HG02870 (cell line): ENCODE data around the gene CYP19A1.

Experiments
- ATAC-seq: cut with Tn5 transposase; IDR thresholded peaks from one replicate; pipeline ENCODE4 v1.9.1; 2021; ENCODE audit warnings: mild to moderate bottlenecking, moderate library complexity; ENCODE audit not compliant: unreplicated experiment

Gene CYP19A1

DNA sequence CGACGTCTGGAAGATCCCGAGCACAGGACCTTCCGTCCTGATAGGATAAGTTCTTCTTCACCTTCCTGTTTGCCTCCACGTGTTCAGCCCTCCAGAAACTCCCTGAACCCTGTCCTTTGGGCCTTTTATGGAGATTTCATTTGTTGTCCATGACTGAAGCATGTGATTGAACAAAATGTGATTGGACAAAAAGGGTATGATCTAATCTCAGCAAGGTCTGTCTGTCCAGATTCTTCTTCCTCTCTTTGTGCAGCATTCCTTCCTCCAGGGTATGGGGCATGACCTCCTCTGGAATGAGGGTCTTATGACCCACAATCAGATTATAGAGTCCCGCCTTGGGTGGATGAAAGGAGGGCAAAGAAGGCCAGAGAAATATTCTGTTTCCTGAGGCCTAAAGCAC is at the start of gene CYP19A1:
TSS of gene CYP19A1 (minus strand) at position 101 of the 400 bp plus-strand sequence. CDS start 95,684 bp downstream, outside the sequence.
- no peak for ATAC-seq

- no peak for ATAC-seq
These were observed 49.3 kb upstream of the CYP19A1 start for GRCh38 chr15:51387699-51388041.

GRCh38 chr15:51386960-51387698 is 48.7 kb upstream of the CYP19A1 start:
- no peak for ATAC-seq

- no peak for ATAC-seq
These were observed 48.1 kb upstream of the CYP19A1 start for GRCh38 chr15:51386486-51386885.

DNA sequence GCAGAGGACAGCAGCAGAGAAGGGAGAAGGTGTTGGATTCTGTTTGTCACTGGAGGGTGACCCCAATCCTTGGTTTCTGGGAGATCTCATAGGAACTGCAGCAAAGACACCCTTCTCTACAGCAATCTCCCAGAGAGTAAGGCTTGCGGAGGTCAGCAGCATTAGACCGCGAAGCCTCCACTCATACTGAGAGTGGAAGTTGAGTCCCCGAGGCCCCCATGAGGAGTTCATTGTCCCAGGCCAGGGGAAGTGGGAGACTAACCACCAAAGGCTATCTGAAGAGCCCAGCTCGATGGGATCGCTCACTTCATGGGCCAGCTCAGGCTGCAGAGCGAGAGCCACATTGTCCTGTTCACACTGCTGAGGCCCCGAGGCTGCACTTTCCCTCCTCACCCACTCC is 47.6 kb upstream of the CYP19A1 start:
- ATAC-seq, result no peak

GRCh38 chr15:51382787-51383186 is 44.4 kb upstream of the CYP19A1 start:
- no peak for ATAC-seq

DNA sequence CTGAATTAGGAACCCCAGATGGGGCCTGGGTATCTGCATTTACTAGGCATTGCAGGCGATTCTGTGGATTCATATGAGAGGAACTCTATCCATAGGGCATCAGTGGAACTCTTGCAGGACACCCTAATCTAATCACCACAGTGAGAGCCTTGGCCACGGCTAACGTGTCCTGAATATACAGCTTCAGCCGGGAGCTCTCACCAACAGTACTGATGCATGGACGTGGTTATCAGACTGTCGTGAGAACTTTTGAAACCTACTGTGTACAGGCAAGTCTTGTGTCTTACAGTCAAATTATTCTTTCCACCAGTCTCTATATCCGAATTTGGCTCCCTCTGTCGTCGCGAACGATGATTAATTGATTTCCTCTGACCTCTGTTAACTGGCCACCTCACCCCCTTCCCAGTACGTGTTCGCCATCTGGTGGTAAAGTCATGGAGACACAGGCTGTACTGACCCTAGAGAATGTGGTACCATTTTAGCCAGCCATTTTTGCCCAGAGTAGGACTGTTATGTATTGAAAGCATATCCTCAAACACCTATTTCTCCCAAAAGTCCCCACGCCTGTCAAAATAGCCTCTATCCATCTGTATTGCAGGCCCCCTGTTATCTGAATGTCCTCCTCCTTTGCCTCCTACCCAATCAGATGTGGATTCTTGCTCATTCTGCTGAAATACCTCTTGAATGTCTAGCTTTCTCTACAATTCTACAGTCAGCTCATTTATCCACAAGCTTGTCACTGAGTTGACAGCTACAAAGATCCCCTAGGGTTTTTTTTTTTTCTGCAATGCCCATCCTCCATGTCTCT is 42.8 kb upstream of the CYP19A1 start:
- ATAC-seq, result peak; percentile 51

DNA sequence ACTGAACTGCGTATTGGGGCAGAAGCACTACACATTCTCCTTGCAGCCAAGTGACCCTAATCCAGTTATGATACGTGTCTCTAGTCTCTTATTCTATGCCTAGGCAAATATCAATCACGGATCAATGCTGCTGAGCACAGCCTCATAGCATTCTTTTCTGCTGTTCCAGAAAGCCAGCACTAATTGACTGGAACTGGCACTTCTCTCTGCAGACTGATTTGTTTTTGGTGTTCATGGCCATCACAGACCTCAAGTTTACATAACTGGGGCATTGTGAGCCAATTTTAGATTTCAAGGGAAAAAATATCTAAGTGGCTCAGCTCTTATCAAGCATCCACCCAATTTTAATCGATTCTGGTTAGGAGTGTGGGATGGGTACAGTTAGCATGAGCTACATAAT is 41.0 kb upstream of the CYP19A1 start:
- no peak for ATAC-seq

GRCh38 chr15:51378406-51378805 is 40.0 kb upstream of the CYP19A1 start:
- ATAC-seq, result no peak

- ATAC-seq, result no peak
These were observed 38.8 kb upstream of the CYP19A1 start for GRCh38 chr15:51377038-51377786.

GRCh38 chr15:51375966-51376640 is 37.7 kb upstream of the CYP19A1 start:
- ATAC-seq, result no peak

- no peak for ATAC-seq
These were observed 35.7 kb upstream of the CYP19A1 start for GRCh38 chr15:51374131-51374530.

- no peak for ATAC-seq
These were observed 32.9 kb upstream of the CYP19A1 start for GRCh38 chr15:51371266-51371665.

GRCh38 chr15:51369451-51369761 is 31.0 kb upstream of the CYP19A1 start:
- peak; percentile 91 for ATAC-seq

- ATAC-seq, result no peak
These were observed 30.5 kb upstream of the CYP19A1 start for GRCh38 chr15:51368751-51369450.

- no peak for ATAC-seq
These were observed 29.9 kb upstream of the CYP19A1 start for GRCh38 chr15:51368307-51368706.

GRCh38 chr15:51367322-51367976 is 29.1 kb upstream of the CYP19A1 start:
- ATAC-seq, result no peak

- ATAC-seq, result no peak
These were observed 28.5 kb upstream of the CYP19A1 start for GRCh38 chr15:51366920-51367319.

DNA sequence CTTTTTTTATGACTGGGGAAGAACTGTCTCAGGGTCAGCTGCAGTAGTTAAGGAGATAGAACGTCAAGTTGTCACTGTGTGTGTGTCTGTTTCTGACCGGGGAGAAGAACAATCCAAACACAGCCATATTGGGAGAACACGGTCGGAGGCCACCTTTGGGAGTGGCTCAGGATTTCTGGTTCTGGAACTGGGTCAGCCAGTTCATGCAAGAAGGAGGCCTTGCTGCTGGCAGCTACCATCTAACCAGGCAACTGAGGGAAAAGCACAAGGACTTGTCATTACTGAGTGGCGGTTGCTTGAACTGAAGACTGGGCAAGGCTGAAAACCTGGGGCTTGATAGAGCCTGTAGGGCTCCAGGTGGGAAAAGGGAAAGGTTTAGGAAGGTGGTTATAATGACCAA is 27.7 kb upstream of the CYP19A1 start:
- no peak for ATAC-seq

DNA sequence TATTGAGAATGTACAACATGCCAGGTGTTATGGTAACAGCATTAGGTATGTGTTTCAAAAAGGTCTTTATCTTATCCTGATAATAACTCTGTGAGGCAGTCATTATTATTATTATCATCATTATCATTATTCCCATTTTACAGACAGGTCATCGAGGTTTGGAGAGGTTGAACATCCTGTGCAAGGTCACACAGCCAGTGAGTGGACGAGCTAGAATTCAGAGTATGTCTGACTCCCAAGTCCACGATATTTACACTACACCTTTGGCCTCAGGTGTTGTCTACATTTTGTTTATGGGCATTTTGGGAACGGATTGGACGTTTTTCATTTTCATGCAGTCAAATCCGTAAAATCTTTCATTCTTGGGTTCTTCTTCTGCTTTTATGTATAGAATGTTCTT is 27.0 kb upstream of the CYP19A1 start:
- ATAC-seq, result no peak
